HL-60/S4 (cell line): ENCODE results near the gene RFX1.
"Not testable (repeated sequence)": the region's sequence is repeated elsewhere in the genome, so short reads cannot be mapped to it uniquely, and the experiment has no call there.

ENCODE experiments used
- in situ Hi-C: fragments of 300-500 bp; cut with MboI; formaldehyde crosslinking; loops from 2 replicates; pipeline ENCODE4 v1.14.3; 2022; ENCODE audit warnings: low sequenced_read_pairs

Gene RFX1

GRCh38 chr19:14028901-14029300, 22.8 kb upstream of the RFX1 start:
- in situ Hi-C loops: no loop called here

- in situ Hi-C loops: no loop called here
Measured at GRCh38 chr19:14027856-14028450, 21.8 kb upstream of the RFX1 start, which contains the start of gene RLN3. Gene RLN3, plus strand, starts transcription at chr19:14028148. Its CDS starts 57 bp downstream, at chr19:14028205.

- in situ Hi-C loops: not testable (repeated sequence)
Measured at GRCh38 chr19:14026652-14027192, 20.6 kb upstream of the RFX1 start.

- in situ Hi-C loops: no loop called here
Measured at GRCh38 chr19:14023404-14024235, 17.5 kb upstream of the RFX1 start.

- in situ Hi-C loops: no loop called here
Measured at GRCh38 chr19:14022469-14022868, 16.3 kb upstream of the RFX1 start.

GRCh38 chr19:14021474-14021873, 15.4 kb upstream of the RFX1 start:
- in situ Hi-C loops: no loop called here

GRCh38 chr19:14019739-14020138, 13.6 kb upstream of the RFX1 start:
- in situ Hi-C loops: not testable (repeated sequence)

- in situ Hi-C loops: no loop called here
Measured at GRCh38 chr19:14019100-14019499, 13.0 kb upstream of the RFX1 start.

GRCh38 chr19:14015524-14016035, 9.5 kb upstream of the RFX1 start:
- in situ Hi-C loops: no loop called here

GRCh38 chr19:14012378-14012915, 6.3 kb upstream of the RFX1 start:
- in situ Hi-C loops: no loop called here

GRCh38 chr19:14006766-14007562, 844 bp upstream of the RFX1 start:
- in situ Hi-C loops: no loop called here

- in situ Hi-C loops: no loop called here
Measured at GRCh38 chr19:14005349-14006084, 603 bp downstream of the RFX1 start.

- in situ Hi-C loops: no loop called here
Measured at GRCh38 chr19:14004619-14005348, 1.3 kb downstream of the RFX1 start.

- in situ Hi-C loops: no loop called here
Measured at GRCh38 chr19:14003251-14004055, 2.7 kb downstream of the RFX1 start.

- in situ Hi-C loops: no loop called here
Measured at GRCh38 chr19:14002571-14003250, 3.4 kb downstream of the RFX1 start.

- in situ Hi-C loops: no loop called here
Measured at GRCh38 chr19:14000691-14001375, 5.3 kb downstream of the RFX1 start.

GRCh38 chr19:13999085-13999484, 7.0 kb downstream of the RFX1 start:
- in situ Hi-C loops: no loop called here
